Measurements from ENCODE around the gene MEX3C. TPM values are rescaled to one million over a fixed set of nuclear protein-coding genes. Genes with fewer than 3 reads are reported as not detected.

MEX3C gene
- total and polyA plus RNA-seq, 2 experiments from 2014 or later = 15.2 to 50.7 TPM

DNA sequence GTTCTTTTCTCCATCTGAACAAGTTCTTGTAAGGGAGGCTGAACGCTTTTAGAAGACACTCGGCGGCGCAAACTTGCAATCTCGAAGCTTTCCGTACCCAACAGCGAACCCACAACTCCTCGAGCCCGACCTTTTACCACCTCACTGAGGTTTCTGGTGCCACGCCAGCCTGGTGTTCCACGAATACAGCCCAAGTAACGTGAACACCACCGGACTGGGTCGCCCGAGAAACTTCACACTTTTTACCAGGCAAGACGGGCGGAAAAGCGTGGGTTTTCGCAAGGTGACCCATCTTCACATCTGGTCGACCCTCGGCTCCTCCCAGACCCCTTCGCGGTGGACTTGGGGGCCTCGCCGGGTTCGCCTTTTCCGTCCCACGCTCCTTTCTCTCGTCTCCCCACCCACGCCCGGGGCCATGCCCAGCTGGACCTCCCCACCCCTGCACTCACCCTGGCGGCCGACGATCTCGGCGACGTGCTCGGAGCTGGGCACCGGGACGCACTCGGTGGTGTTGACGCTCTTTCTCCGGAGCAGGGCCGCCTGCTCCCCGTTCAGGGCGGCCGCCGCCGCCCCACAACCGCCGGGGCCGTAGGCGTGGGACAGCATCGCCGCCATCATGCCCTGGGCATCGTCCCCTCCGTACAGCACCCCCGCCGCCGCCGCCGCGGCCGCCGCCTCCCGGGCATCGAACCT is 1.2 kb downstream of the MEX3C start:
- WGBS, 2 experiments (ENCODE audit: low coverage in 1 of 2, low lambda C conversion rate in 2 of 2, missing lambda C conversion rate in 2 of 2) = 0 to 1% methylated on average over 26 to 64 of the region's 67 CpGs
- H3K36me3 ChIP-seq (ENCODE audit: low read depth) = no peaks in the 10 kb centered on the region
- H3K27ac ChIP-seq = peak overlapping the region; percentile 91
- H4K20me1 ChIP-seq (ENCODE audit: insufficient read depth) = peaks cover 33% of the 10 kb centered on the region; the same call in 1 of the 2 replicates
- no peaks in the 10 kb centered on the region for H3K9me3 ChIP-seq (ENCODE audit: low read depth)
- H3K4me1 ChIP-seq (ENCODE audit: insufficient read depth) = peaks cover 40% of the 10 kb centered on the region
- H3K9me2 ChIP-seq (ENCODE audit: insufficient read depth) = no peaks in the 10 kb centered on the region
- peak overlapping the region; percentile 70 for H2AFZ ChIP-seq
- DNase-seq = peak; percentile 69
- H3K4me3 ChIP-seq = peak overlapping the region; percentile 94
- H3F3A ChIP-seq (ENCODE audit: insufficient read depth) = peaks cover 29% of the 10 kb centered on the region
- TF ChIP-seq EZH2 (IDR thresholded peaks at IDR 0.05; ENCODE audit: insufficient read depth, poor library complexity, severe bottlenecking) (no peak), EZH2phosphoT487 (IDR thresholded peaks at IDR 0.05; ENCODE audit: insufficient read depth, low read depth) (no peak)
- H3K27me3 ChIP-seq (replicated peaks; ENCODE audit: insufficient read depth) = no peaks in the 10 kb centered on the region
- peaks cover 55% of the 10 kb centered on the region for H3K79me2 ChIP-seq (ENCODE audit: insufficient read depth)
- in situ Hi-C loops (cut with MboI) = no loop called here
- peak overlapping the region; percentile 89 for H3K4me2 ChIP-seq (ENCODE audit: unreplicated experiment)
- H3K9ac ChIP-seq = peak overlapping the region; percentile 98

DNA sequence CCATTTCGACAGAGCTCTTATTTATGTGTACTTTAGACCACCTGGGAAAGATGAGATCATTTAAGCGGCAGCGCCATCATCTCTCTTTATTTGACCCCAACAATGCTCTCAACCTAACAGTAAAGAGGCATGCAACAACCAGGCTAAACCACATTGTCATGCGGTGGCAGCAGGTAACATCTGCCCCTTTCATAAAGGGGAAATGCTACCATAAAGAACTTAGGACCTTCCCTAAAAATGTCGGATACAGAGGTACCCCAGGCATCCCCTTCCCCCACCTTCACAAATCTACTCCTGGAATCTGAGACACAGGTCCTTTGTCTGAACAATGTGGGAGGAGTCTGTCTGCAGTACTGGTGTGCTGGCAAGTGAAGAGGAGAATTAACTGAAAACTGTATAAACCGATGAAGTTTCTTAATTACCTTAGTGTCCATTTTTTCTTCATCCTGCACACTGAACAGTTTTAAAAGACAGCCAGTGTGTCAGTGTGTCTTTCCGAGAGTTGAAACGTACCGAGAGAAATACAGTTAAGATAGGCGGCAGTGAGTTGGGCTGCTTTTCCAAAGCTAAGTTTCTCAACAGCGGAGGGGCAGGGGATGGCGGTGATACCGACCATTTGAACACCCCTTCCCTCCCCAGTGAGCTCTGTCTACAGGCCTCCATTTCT is 1.9 kb downstream of the MEX3C start:
- Histone ChIP-seq H3F3A (ENCODE audit: insufficient read depth) (peaks cover 29% of the 10 kb centered on the region), H3K36me3 (ENCODE audit: low read depth) (no peaks in the 10 kb centered on the region), H3K27ac (peak overlapping the region; percentile 91), H2AFZ (peak overlapping the region; percentile 70), H3K79me2 (ENCODE audit: insufficient read depth) (peaks cover 62% of the 10 kb centered on the region), H3K27me3 (replicated peaks; ENCODE audit: insufficient read depth) (no peaks in the 10 kb centered on the region), H3K4me3 (peak overlapping the region; percentile 94), H3K9me3 (ENCODE audit: low read depth) (no peaks in the 10 kb centered on the region), H4K20me1 (ENCODE audit: insufficient read depth) (peaks cover 33% of the 10 kb centered on the region; the same call in 1 of the 2 replicates), H3K4me2 (ENCODE audit: unreplicated experiment) (peak overlapping the region; percentile 89), H3K9ac (peak overlapping the region; percentile 98), H3K9me2 (ENCODE audit: insufficient read depth) (no peaks in the 10 kb centered on the region), H3K4me1 (ENCODE audit: insufficient read depth) (peaks cover 47% of the 10 kb centered on the region)
- DNase-seq = peak; percentile 64
- WGBS, 2 experiments (ENCODE audit: low coverage in 1 of 2, low lambda C conversion rate in 2 of 2, missing lambda C conversion rate in 2 of 2) = 5 to 6% methylated on average over 13 of the region's 13 CpGs
- in situ Hi-C loops (cut with MboI) = no loop called here
- no peak for TF ChIP-seq EZH2phosphoT487 (IDR thresholded peaks at IDR 0.05; ENCODE audit: insufficient read depth, low read depth)
- no peak for TF ChIP-seq EZH2 (IDR thresholded peaks at IDR 0.05; ENCODE audit: insufficient read depth, poor library complexity, severe bottlenecking)

DNA sequence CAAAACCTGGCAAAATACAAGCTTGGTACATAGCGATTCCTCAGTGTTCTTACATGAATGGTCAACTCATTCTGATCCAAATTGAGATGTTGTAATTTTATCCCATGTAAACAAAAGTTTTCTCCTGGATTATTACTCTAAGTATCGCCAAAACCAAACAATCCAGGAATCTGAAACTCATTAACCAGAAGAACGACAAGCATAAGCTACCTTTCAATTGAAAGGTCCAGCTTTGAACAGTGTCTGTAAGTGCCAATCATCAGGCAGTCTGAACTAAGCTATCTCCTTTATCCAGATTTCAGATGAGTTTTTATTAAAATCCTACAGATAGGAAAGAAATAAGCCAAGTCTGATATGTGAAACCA is 2.4 kb downstream of the MEX3C start:
- peak overlapping the region; percentile 91 for H3K27ac ChIP-seq
- peaks cover 67% of the 10 kb centered on the region for H3K79me2 ChIP-seq (ENCODE audit: insufficient read depth)
- WGBS, 2 experiments (ENCODE audit: low coverage in 1 of 2, low lambda C conversion rate in 2 of 2, missing lambda C conversion rate in 2 of 2) = 2 to 4% methylated on average over 3 of the region's 3 CpGs
- H3K36me3 ChIP-seq (ENCODE audit: low read depth) = no peaks in the 10 kb centered on the region
- peak; percentile 17 for DNase-seq
- H4K20me1 ChIP-seq (ENCODE audit: insufficient read depth) = peaks cover 33% of the 10 kb centered on the region
- H3F3A ChIP-seq (ENCODE audit: insufficient read depth) = peaks cover 29% of the 10 kb centered on the region
- H3K9ac ChIP-seq = peak overlapping the region; percentile 98
- H3K4me3 ChIP-seq = peak overlapping the region; percentile 94
- no peaks in the 10 kb centered on the region for H3K9me2 ChIP-seq (ENCODE audit: insufficient read depth)
- peaks cover 47% of the 10 kb centered on the region for H3K4me1 ChIP-seq (ENCODE audit: insufficient read depth)
- H3K27me3 ChIP-seq (replicated peaks; ENCODE audit: insufficient read depth) = no peaks in the 10 kb centered on the region
- peak overlapping the region; percentile 89 for H3K4me2 ChIP-seq (ENCODE audit: unreplicated experiment)
- TF ChIP-seq EZH2phosphoT487 (IDR thresholded peaks at IDR 0.05; ENCODE audit: insufficient read depth, low read depth) (no peak), EZH2 (IDR thresholded peaks at IDR 0.05; ENCODE audit: insufficient read depth, poor library complexity, severe bottlenecking) (no peak)
- no peak overlapping the region for H2AFZ ChIP-seq
- in situ Hi-C loops (cut with MboI) = no loop called here
- no peaks in the 10 kb centered on the region for H3K9me3 ChIP-seq (ENCODE audit: low read depth)

DNA sequence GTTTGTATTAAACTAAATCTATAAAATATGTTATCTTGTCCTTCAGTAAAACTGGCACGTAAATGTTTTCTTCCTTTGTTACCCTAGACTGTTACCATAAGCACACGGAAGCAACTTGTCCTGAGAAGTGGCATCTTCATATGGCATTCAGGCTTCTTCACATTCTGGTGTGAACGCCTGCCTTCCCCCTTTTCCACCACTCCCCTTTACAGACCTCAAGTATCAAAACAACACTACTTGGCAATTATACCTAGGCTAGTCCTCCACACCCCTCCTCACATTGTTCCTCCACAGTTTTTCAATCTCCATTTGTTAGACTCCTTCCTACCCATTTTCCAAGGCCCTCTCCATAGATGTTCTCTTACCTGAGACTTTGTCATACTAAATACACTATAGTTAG is 2.9 kb downstream of the MEX3C start:
- TF ChIP-seq EZH2 (IDR thresholded peaks at IDR 0.05; ENCODE audit: insufficient read depth, poor library complexity, severe bottlenecking) (no peak), EZH2phosphoT487 (IDR thresholded peaks at IDR 0.05; ENCODE audit: insufficient read depth, low read depth) (no peak)
- no peaks in the 10 kb centered on the region for H3K27me3 ChIP-seq (replicated peaks; ENCODE audit: insufficient read depth)
- H3K4me2 ChIP-seq (ENCODE audit: unreplicated experiment) = peak overlapping the region; percentile 89
- H3K4me1 ChIP-seq (ENCODE audit: insufficient read depth) = peaks cover 47% of the 10 kb centered on the region
- peaks cover 29% of the 10 kb centered on the region for H3F3A ChIP-seq (ENCODE audit: insufficient read depth)
- peaks cover 36% of the 10 kb centered on the region for H4K20me1 ChIP-seq (ENCODE audit: insufficient read depth)
- 41 to 42% methylated on average over 3 of the region's 3 CpGs for whole genome bisulfite sequencing, 2 experiments (ENCODE audit: low coverage in 1 of 2, low lambda C conversion rate in 2 of 2, missing lambda C conversion rate in 2 of 2)
- no peaks in the 10 kb centered on the region for H3K36me3 ChIP-seq (ENCODE audit: low read depth)
- H3K79me2 ChIP-seq (ENCODE audit: insufficient read depth) = peaks cover 72% of the 10 kb centered on the region
- peak overlapping the region; percentile 94 for H3K4me3 ChIP-seq
- peak; percentile 20 for DNase-seq
- H3K9ac ChIP-seq = peak overlapping the region; percentile 98
- in situ Hi-C loops (cut with MboI) = no loop called here
- H2AFZ ChIP-seq = no peak overlapping the region
- H3K9me2 ChIP-seq (ENCODE audit: insufficient read depth) = no peaks in the 10 kb centered on the region
- no peaks in the 10 kb centered on the region for H3K9me3 ChIP-seq (ENCODE audit: low read depth)
- peak overlapping the region; percentile 91 for H3K27ac ChIP-seq

All from GM23248 (cell line).